Fibroblast of skin of right quadriceps (primary cell): ENCODE measurements around the gene APEH.

Experiments used
- DNase-seq: peaks from one replicate; pipeline ENCODE4 v3.0.0-alpha.2; 2013

APEH gene

GRCh38 chr3:49716169-49716568, 42.0 kb downstream of the APEH start:
- no peak for DNase-seq

- DNase-seq = no peak
Measured at GRCh38 chr3:49716691-49717210, 42.6 kb downstream of the APEH start.

- DNase-seq = no peak
Measured at GRCh38 chr3:49717211-49717958, 43.2 kb downstream of the APEH start.

DNA sequence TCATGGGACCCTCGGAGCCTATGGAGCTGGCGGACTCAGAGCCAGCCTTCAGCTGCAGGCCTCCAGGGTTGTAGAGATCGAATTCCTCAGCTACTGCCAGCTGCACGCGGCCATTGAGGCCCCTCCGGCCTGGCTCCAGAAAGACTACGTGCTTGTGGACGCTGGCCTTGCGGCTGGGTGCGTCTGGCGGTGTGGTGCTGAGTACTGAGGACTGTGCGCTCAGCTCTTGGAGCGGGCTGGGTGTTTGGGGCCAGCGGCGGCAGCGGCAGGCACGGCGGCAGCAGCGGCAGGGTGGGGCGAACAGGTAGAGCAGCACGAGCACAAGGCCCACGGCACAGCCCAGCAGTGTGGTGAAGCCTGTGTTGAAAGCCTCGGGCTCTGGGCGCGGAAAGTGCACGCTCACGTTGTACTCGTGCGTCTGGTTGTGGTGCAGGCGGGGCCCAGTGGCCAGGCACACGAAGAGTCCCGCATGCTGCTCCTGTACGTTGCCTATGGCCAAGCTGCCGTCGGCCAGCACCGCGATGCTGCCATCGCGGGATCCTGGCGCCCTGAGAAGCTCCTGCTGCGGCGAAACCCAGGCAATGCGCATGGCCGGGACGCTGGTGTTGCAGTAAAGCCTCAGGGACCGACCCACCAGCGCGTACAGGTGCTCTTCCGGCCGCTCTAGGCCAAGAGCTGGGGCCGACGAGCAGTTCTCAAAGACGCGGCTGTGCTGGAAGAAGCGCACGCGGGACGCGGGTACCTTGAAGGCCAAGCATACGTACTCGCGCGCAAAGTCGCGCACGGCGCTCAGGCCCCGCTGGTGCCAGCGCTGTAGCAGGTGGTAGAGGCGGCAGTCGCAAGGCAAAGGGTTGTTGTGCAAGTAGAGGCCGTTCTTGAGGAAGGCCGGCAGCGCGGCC, 44.1 kb downstream of the APEH start:
- no peak for DNase-seq

- no peak for DNase-seq
Measured at GRCh38 chr3:49718858-49719213, 44.7 kb downstream of the APEH start.

- DNase-seq = peak; percentile 92
Measured at GRCh38 chr3:49719214-49719884, 45.2 kb downstream of the APEH start, which contains the start of gene AMIGO3. TSS of gene AMIGO3 (minus strand) at chr3:49719684. CDS start at chr3:49719465, 219 bp downstream.

GRCh38 chr3:49720855-49721595, 46.9 kb downstream of the APEH start:
- no peak for DNase-seq

- no peak for DNase-seq
Measured at GRCh38 chr3:49721596-49721895, 47.4 kb downstream of the APEH start.

DNA sequence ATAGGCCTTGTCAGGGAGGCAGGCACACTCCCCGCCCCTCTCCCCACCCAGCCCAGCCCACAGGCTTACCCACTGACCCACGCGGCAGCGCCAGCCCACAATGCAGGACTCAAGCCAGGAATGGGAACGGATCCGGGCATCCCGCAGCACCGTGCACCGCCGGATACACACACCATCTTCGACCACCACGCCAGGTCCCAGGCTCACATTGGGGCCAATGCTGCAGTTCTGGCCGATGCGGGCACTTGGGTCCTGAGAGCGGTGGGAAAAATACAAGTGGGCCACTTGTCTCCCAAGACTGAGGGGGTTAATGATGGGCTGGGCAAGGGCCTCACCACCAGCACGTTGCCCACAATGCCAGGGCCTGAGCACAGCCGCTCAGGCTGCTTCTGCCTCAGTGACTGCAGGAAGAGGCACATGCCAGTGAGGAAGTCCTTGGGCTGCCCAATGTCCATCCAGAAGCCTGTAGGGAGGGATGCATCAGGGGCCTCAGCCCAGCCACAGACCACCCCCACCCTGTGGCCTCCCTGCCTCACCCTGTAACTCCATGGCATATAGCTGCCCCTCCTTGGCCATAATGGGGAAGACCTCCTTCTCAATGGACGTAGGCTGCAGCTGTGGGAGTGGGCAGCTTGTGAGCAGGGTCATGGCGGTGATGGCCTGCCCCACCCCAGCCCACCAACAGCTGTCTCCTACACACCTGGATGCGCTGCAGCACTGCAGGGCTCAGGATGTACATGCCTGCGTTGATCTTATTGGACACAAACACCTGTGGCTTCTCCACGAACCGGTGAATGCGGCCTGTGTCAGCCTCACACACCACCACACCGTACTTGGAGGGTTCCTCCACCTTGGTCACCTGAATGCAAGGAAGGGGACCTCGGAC, 48.0 kb downstream of the APEH start:
- no peak for DNase-seq

- DNase-seq = no peak
Measured at GRCh38 chr3:49722896-49723295, 48.7 kb downstream of the APEH start.

GRCh38 chr3:49723296-49723627, 49.1 kb downstream of the APEH start:
- no peak for DNase-seq

- DNase-seq = peak; percentile 95
Measured at GRCh38 chr3:49723628-49724551, 49.7 kb downstream of the APEH start, which contains the start of gene GMPPB. TSS of gene GMPPB (minus strand) at chr3:49723951. CDS start at chr3:49723726, 225 bp downstream.

- DNase-seq = no peak
Measured at GRCh38 chr3:49724586-49724985, 50.4 kb downstream of the APEH start.

DNA sequence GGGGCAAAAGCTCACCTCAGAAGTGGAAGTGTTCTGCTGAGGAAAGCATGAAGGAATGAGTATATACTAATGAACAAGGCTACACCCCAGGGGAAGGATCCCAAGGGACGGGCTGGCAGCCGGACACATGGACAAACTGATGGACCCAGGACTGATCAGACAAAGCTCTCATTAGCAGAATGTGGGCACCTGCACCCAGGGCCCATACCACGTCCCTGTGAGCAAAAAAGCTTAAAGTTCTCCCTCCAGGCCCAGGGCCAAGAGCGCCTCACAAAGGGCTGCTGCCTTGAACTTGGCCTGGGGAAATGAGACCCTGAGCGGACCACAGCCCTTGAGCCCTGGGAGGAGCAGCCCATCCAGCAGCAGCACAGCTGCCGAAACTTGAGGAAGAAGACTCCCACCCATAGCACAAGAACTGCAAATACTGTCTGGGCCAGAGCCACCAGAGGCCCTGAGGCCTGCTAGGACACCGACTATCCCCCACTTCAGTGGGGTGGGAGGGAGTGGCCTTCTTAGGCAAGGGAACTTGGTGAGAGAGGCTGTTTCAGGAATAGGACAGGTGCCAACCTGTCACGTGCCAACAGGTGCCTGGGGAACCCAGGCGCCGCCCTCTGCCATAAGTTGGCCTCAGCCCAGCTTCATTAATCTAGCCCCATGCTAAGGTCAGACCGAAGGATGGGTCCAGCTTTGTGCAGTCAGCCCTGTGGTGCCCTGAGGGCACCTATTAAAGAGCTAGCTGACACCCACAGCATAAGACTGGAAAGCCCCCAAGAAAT, 51.9 kb downstream of the APEH start:
- no peak for DNase-seq

DNA sequence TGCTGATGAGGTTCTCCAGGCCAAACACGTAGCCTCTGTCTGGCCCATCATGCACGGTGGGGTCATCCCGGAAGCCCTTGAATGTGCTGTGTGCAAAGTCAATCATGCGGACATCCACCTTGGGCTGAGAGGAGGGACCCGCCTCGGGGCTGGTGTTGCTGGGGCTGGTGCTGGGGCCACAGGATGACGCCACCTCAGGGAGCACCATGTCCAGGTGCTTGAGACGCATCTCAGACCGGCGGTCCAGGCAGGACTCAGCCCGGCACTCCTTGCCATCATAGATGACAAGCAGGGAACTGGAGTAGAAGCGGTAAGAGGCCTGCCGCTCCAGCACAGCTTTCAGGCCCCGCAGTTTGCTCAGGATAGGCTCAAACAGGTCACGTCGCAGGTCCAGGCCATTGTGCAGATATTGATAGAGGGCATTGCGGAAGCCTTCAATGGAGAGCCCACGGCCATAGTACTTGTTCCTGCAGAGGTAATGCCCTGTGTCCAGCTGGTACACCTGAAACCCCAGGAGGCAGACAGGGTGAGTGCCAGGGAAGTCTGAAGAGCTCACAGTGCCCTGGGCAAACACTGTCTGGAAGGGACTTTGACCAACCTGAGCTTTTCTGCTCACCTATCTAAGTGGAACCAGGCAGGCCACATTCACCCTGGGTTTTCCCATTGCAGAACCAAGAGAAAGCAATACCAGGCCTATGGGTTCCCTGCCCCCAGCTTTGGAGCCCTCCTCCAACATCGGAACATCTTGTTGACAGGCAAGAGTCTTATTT, 53.2 kb downstream of the APEH start:
- DNase-seq = no peak

DNA sequence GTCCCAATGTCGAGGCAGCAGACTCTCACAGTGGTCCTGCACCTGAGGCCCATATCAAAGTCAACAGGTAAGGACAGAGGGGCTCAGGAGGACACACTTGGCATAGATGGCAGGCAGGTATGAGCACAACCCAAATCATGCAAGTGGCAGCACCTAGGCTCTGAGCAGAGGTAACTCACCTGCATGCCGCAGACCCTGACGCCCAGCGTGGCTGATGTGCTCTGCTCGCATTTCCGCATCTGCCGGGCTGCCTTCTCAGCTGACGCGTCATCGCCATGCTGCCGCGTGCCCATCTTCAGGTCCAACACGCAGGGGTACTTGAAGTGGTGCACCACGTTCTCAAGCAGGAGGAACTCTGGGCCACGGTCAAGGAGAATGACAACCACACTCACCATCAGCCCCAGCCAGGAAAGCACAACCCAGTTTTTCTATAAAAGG, 53.8 kb downstream of the APEH start:
- no peak for DNase-seq

DNA sequence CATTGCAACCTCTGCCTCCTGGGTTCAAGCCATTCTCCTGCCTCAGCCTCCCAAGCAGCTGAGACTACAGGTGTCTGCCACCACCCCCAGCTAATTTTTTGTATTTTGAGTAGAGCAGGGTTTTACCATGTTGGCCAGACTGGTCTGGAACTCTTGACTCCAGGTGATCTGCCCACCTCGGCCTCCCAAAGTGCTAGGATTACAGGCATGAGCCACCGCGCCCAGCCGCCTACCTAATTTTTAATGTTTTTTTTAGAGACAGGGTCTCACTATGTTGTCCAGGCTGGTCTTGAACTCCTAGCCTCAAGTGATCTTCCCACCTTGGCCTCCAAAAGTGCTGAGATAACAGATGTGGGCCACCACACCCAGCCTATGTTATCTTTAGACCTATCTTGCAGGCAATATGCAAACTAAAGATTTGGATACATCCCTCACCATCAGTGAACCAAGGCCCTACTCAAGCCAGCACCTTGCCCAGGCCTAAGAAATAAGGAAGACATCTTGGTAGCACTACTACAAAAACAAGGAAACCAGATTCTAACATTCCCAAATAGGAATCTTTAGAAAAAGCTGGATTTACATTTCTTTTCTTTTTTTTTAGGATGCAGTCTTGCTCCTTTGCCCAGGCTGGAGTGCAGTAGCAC, 55.9 kb downstream of the APEH start:
- DNase-seq = no peak

GRCh38 chr3:49732597-49732996, 58.4 kb downstream of the APEH start:
- no peak for DNase-seq
